Activated CD4-positive, alpha-beta memory T cell treated with anti-CD3 and anti-CD28 coated beads, Interleukin-2, amount 10 ng/mL, durations not matched to agents 7 days and 5 days (primary cell): Measurements from ENCODE around the gene IRF3. TPM values are rescaled to one million over a fixed set of nuclear protein-coding genes. Genes with fewer than 3 reads are reported as not detected.
A peak's percentile ranks its signal among the peaks of the same experiment; 100 is the strongest.

Experiments used
- CTCF ChIA-PET: fragments of 350-600 bp; sonication (Branson Sonifier 250); formaldehyde crosslinking; loops from one replicate; lab custom pipeline; 2021; ENCODE audit warnings: antibody characterized with exemption, inconsistent platforms; lab: Charles Lee
- POLR2A ChIA-PET: fragments of 350-600 bp; sonication (Branson Sonifier 250); formaldehyde crosslinking; loops from one replicate; lab custom pipeline; 2021; ENCODE audit warnings: antibody characterized with exemption; lab: Charles Lee
- DNase-seq: peaks from one replicate; pipeline ENCODE4 v3.0.0-alpha.2; 2020
- H3K27ac Mint-ChIP-seq: one replicate; pipeline ENCODE4 v1.8.0; 2021; ENCODE audit warnings: mild to moderate bottlenecking, mixed read lengths
- H3K27me3 Mint-ChIP-seq: one replicate; pipeline ENCODE4 v1.8.0; 2021; ENCODE audit warnings: mixed read lengths
- H3K36me3 Mint-ChIP-seq: one replicate; pipeline ENCODE4 v1.8.0; 2021; ENCODE audit warnings: low read depth, mixed read lengths
- H3K4me1 Mint-ChIP-seq: one replicate; pipeline ENCODE4 v1.8.0; 2021; ENCODE audit warnings: mixed read lengths
- H3K4me3 Mint-ChIP-seq: one replicate; pipeline ENCODE4 v1.8.0; 2021; ENCODE audit warnings: mild to moderate bottlenecking, mixed read lengths
- H3K9me3 Mint-ChIP-seq: one replicate; pipeline ENCODE4 v1.8.0; 2021; ENCODE audit warnings: mixed read lengths
- total RNA-seq, 2 experiments: library from RNA; stranded (reverse); gene quantifications; one replicate each; pipeline ENCODE4 v1.2.3, GENCODE V29; 2021

IRF3 gene
- total RNA-seq, 2 experiments from 2014 or later, result 163 to 174 TPM

DNA sequence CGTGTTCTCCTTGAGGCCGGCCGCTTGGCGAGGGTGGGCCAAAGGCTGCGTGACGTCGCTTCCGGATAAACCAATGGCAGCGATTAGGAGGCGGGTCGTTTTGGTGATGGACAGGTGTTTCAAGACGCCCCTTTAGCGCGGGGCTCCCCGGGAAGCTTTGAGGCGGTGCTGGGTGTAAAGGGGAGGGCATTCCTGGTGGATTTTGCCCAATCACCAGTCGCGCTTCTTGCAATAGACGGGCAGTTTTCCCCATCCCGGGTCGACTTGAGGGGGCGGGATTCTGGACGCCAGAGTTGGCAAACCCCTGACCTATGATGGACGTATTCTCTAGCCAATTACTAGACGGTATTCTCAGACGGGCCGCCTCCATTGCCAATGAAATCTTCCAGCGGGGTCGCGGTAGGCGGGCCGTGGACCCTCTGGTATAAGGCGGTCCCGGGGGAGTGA, 11.2 kb upstream of the IRF3 start:
- ChIA-PET POLR2A (interaction anchor here (0.7 to 5.5 kb wide), 21 partner anchors 12 to 225 kb away, joined by 3 to 73 read pairs (median 5); partner anchors contain the start of genes AP2A1, BCL2L12, FLT3LG and IRF3), CTCF (interaction anchor here (0.5 to 9.1 kb wide), 17 partner anchors 9 to 1024 kb away, joined by 3 to 90 read pairs (median 4); partner anchors contain the start of genes AP2A1, BCL2L12, FLT3LG and IRF3)
- DNase-seq, result peak; percentile 99
- peak overlapping the region; percentile 90 for H3K4me3 Mint-ChIP-seq
- no peaks in the 10 kb centered on the region for H3K27me3 Mint-ChIP-seq
- H3K27ac Mint-ChIP-seq, result peak overlapping the region; percentile 89
- H3K9me3 Mint-ChIP-seq, result no peaks in the 10 kb centered on the region
- peaks cover 17% of the 10 kb centered on the region for H3K36me3 Mint-ChIP-seq
- peaks cover 43% of the 10 kb centered on the region for H3K4me1 Mint-ChIP-seq

DNA sequence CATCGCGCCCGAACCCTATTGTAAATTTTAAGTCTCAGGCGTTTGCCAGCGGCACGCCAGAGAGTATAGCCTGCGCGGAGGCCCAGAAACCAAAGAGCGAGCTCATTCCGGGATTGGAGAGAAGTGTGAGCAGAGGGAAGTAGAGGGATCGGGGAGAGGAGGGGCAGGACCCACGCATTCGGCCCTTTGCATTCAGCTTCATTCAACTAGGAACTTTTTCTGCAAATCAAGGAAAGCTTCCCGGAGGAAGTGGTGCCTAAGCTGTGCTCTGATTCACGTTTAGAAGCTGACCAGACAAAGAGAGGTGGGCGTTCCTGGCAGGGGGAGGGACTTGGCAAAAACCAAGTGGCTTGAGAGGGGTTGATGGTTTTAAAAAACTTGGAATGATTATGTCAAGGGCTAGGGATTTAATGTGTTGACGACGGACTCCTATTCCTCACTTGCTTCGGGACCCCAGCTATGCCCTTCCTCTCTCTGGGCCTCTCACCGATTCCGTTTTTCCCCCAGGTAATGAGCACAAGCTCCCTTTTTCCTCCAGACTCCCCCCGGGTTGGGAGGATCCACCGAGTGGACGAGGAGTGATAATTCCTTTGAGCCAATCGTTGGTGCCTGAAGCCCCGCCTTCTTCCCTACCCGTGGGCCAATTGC, 10.6 kb upstream of the IRF3 start:
- H3K27me3 Mint-ChIP-seq, result no peaks in the 10 kb centered on the region
- no peak for DNase-seq
- peaks cover 16% of the 10 kb centered on the region for H3K36me3 Mint-ChIP-seq
- POLR2A ChIA-PET, result interaction anchor here (0.7 to 5.5 kb wide), 24 partner anchors 11 to 225 kb away, joined by 3 to 73 read pairs (median 5); partner anchors contain the start of genes AP2A1, BCL2L12, FLT3LG and FUZ
- peak overlapping the region; percentile 90 for H3K4me3 Mint-ChIP-seq
- no peaks in the 10 kb centered on the region for H3K9me3 Mint-ChIP-seq
- CTCF ChIA-PET, result interaction anchor here (0.5 to 9.1 kb wide), 22 partner anchors 9 to 1024 kb away, joined by 3 to 90 read pairs (median 4); partner anchors contain the start of genes BCL2L12, FLT3LG, IRF3 and LIN7B
- peak overlapping the region; percentile 89 for H3K27ac Mint-ChIP-seq
- H3K4me1 Mint-ChIP-seq, result peaks cover 43% of the 10 kb centered on the region

DNA sequence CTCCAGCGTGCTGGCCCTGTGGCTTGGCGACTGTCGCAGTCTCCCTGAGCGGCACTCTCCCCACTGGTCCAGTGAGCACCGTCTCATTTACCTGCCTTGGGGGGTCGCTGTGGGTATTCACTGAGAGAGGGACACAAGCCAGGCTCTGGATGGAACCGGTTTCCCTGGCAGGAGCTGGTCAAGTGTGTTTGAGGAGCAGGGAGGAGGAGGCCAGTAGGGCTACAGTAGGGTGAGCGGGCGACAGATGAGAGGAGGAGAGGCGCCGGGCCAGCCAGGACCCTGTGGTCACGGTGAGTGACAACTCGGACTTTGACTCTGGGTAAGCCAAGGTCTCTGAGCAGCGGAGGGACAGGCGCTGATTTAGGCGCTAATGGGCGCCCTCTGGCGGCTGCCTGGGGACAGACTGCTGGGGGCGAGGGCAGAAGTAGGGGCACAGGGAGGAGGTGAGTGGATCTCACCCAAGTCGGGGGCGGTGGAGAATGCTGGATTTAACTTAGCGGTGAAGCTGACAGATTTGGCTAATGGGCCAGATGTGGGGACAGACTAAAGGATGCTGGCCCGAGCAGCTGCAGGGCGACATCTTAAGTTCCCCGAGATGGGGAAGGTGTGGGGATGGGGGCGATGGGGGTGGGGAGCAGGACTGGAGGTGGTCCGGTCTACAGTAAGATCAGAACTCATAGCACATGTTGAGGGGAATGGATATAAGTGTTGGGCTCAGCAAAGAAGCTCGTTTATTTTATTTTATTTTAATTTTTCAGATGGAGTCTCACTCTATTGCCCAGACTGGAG, 6.7 kb upstream of the IRF3 start:
- H3K4me1 Mint-ChIP-seq, result peaks cover 22% of the 10 kb centered on the region
- peak; percentile 78 for DNase-seq
- H3K27ac Mint-ChIP-seq, result no peak overlapping the region
- peaks cover 22% of the 10 kb centered on the region for H3K36me3 Mint-ChIP-seq
- no peak overlapping the region for H3K4me3 Mint-ChIP-seq
- CTCF ChIA-PET, result interaction anchor here (0.5 to 9.1 kb wide), 22 partner anchors 8 to 220 kb away, joined by 3 to 90 read pairs (median 3); partner anchors contain the start of genes ADM5, NOSIP, PIH1D1 and RRAS
- no peaks in the 10 kb centered on the region for H3K9me3 Mint-ChIP-seq
- H3K27me3 Mint-ChIP-seq, result no peaks in the 10 kb centered on the region
- POLR2A ChIA-PET, result interaction anchor here (0.8 to 2.6 kb wide), 3 partner anchors 29 to 79 kb away, joined by 4 to 6 read pairs (median 5); no protein-coding TSS in a partner anchor

GRCh38 chr19:49669516-49669915, 3.9 kb upstream of the IRF3 start:
- CTCF ChIA-PET, result interaction anchor here (0.8 to 1.5 kb wide), 3 partner anchors 26 to 167 kb away, joined by 3 to 4 read pairs (median 3); no protein-coding TSS in a partner anchor
- no peak overlapping the region for H3K4me3 Mint-ChIP-seq

GRCh38 chr19:49667473-49667872, 1.8 kb upstream of the IRF3 start:
- Mint-ChIP-seq H3K27me3 (no peaks in the 10 kb centered on the region), H3K27ac (peak overlapping the region; percentile 68), H3K36me3 (peaks cover 43% of the 10 kb centered on the region), H3K9me3 (no peaks in the 10 kb centered on the region), H3K4me3 (peak overlapping the region; percentile 96), H3K4me1 (peaks cover 44% of the 10 kb centered on the region)
- POLR2A ChIA-PET, result interaction anchor here (6.1 to 7.5 kb wide), 2 partner anchors 10 to 25 kb away, joined by 73 to 91 read pairs; partner anchors contain the start of genes PRMT1, RRAS and SCAF1
- CTCF ChIA-PET, result interaction anchor here (1.0 kb wide), 1 partner anchor 9 kb away, joined by 4 read pairs; no protein-coding TSS in a partner anchor
- DNase-seq, result no peak

More at GRCh38 chr19:49669516-49669915, 3.9 kb upstream of the IRF3 start:
- Mint-ChIP-seq H3K36me3 (peaks cover 35% of the 10 kb centered on the region), H3K27ac (no peak overlapping the region), H3K27me3 (no peaks in the 10 kb centered on the region), H3K4me1 (peaks cover 32% of the 10 kb centered on the region), H3K9me3 (no peaks in the 10 kb centered on the region)
- POLR2A ChIA-PET, result interaction anchor here (1.3 kb wide), 1 partner anchor 23 kb away, joined by 3 read pairs; no protein-coding TSS in a partner anchor
- no peak for DNase-seq

DNA sequence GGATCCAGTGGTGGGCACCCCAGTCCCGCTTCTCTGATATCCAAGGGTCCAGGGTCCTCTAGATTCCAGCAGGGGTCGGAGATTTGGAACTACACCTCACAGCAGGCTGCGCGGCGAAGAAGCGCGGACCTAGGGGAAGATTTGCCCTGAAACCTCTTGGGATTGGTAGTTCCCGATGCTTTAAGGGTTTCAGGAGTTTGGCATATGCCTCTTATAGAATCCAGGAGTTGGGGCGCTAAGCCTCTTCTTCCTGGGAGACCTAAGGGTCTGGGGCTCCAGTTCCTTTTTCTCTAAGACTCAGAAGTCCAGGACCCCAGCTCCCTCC, 425 bp upstream of the IRF3 start:
- Mint-ChIP-seq H3K9me3 (no peaks in the 10 kb centered on the region), H3K27ac (peak overlapping the region; percentile 93), H3K36me3 (peaks cover 37% of the 10 kb centered on the region), H3K4me1 (peaks cover 38% of the 10 kb centered on the region), H3K27me3 (no peaks in the 10 kb centered on the region), H3K4me3 (peak overlapping the region; percentile 96)
- ChIA-PET CTCF (interaction anchor here (2.0 to 2.7 kb wide), 2 partner anchors 10 to 97 kb away, joined by 6 to 26 read pairs; partner anchors contain the start of gene PRMT1), POLR2A (interaction anchor here (1.1 to 7.5 kb wide), 8 partner anchors 9 to 178 kb away, joined by 3 to 91 read pairs (median 5); partner anchors contain the start of genes PRMT1, PRR12, RPL13A and RRAS)
- DNase-seq, result no peak

DNA sequence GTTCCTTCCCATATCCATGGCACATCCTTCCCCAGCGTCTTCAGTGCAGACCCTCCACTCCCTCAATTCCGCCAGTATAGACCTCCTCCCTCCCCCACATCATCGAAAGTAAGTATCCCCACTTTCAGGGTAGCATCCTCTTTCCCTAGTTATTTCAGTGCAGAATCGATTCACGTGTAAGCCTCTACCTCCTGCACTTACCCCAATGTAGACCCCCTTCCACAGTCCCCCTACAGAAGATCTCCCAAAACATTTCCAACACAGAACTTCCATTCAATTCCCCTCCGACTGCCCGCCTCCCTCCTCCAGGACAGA, 664 bp downstream of the IRF3 start:
- Mint-ChIP-seq H3K27me3 (no peaks in the 10 kb centered on the region), H3K27ac (peak overlapping the region; percentile 93), H3K4me3 (peak overlapping the region; percentile 96), H3K9me3 (no peaks in the 10 kb centered on the region), H3K4me1 (peaks cover 38% of the 10 kb centered on the region), H3K36me3 (peaks cover 44% of the 10 kb centered on the region)
- no peak for DNase-seq
- ChIA-PET CTCF (interaction anchor here (0.6 to 2.7 kb wide), 7 partner anchors 8 to 162 kb away, joined by 3 to 26 read pairs (median 6); partner anchors contain the start of genes PRMT1 and RRAS), POLR2A (interaction anchor here (0.6 to 7.5 kb wide), 17 partner anchors 8 to 273 kb away, joined by 3 to 91 read pairs (median 5); partner anchors contain the start of genes AKT1S1, NOSIP, PRMT1 and PRR12)

DNA sequence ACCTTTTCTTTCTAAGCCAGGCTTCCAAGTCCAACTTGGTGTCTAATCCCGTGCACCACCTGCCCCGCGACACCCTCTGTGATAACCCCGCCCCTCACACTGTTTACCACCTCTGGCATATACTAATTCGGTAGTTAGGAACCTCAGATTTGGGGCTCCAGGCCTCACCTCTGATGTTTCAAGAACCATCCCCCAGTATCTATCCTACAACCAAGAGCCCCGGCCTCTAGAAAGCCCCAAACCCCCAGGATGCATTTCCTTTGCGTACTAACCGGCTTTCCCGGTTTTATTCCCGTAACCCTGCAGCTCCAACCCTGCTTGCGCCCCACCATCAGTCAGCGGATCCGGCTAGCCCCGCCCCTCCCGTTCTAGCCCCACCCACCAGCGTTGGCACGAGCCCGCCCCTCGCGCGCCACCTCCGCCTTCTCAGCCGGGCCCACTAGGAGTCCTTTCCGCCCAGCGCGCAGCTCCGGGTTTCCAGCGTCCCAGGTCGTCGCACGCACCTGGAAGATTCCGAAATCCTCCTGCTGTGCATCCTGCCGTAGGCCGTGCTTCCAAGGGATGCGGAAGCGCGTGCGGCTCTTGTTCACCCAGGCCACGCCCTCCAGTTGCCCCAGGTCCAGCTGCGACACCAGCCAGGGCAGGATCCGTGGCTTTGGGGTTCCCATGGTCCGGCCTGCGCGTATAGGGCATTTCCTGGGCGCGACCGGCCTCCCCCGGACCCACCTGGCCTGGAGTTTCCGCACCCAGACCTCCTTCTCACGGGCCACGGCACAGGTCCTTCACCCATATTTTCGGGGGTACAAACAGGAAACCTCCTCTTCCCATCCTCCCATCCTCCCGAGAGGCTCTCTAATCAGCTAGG, 1.3 kb downstream of the IRF3 start:
- Mint-ChIP-seq H3K27me3 (no peaks in the 10 kb centered on the region), H3K36me3 (peaks cover 44% of the 10 kb centered on the region), H3K9me3 (no peaks in the 10 kb centered on the region), H3K4me1 (peaks cover 35% of the 10 kb centered on the region), H3K4me3 (peak overlapping the region; percentile 96), H3K27ac (peak overlapping the region; percentile 93)
- ChIA-PET POLR2A (interaction anchor here (0.6 to 7.5 kb wide), 20 partner anchors 7 to 272 kb away, joined by 3 to 91 read pairs (median 4); partner anchors contain the start of genes AKT1S1, NOSIP, PRMT1 and PRRG2), CTCF (interaction anchor here (0.6 to 2.7 kb wide), 10 partner anchors 8 to 161 kb away, joined by 3 to 26 read pairs (median 4); partner anchors contain the start of genes PRMT1 and RRAS)
- peak; percentile 93 for DNase-seq

GRCh38 chr19:49663224-49663623, 2.4 kb downstream of the IRF3 start:
- Mint-ChIP-seq H3K9me3 (no peaks in the 10 kb centered on the region), H3K27ac (peak overlapping the region; percentile 93), H3K4me1 (peaks cover 35% of the 10 kb centered on the region), H3K36me3 (peaks cover 44% of the 10 kb centered on the region), H3K4me3 (peak overlapping the region; percentile 96), H3K27me3 (no peaks in the 10 kb centered on the region)
- no peak for DNase-seq
- CTCF ChIA-PET, result interaction anchor here (0.9 to 2.7 kb wide), 5 partner anchors 8 to 54 kb away, joined by 3 to 26 read pairs (median 5); partner anchors contain the start of gene PRMT1
- POLR2A ChIA-PET, result interaction anchor here (0.6 to 7.5 kb wide), 10 partner anchors 8 to 167 kb away, joined by 3 to 91 read pairs (median 4); partner anchors contain the start of genes PRMT1, RPS11, RRAS and SCAF1

DNA sequence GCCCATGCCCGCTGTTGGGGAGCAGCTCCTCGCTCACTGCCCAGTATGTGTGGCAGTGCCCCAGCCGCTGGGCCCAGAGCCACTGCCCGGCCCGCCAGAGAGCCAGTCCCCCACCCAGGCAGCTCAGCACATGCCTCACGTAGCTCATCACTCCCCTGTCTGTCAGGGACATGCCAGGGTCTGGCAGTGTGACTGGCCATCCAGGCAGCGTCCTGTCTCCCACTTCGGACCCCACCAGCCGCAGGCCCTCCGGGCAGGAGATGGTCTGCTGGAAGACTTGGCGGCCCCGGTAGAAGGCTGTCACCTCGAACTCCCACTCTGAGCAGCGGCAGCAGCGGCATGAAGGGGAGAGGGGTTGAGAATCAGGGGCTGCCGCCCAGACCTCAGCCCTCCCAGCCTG, 3.6 kb downstream of the IRF3 start:
- H3K4me3 Mint-ChIP-seq, result no peak overlapping the region
- no peak for DNase-seq
- ChIA-PET CTCF (no interaction called here), POLR2A (interaction anchor here (0.6 to 7.5 kb wide), 4 partner anchors 15 to 82 kb away, joined by 3 to 73 read pairs (median 7); partner anchors contain the start of genes NOSIP and PRMT1)
- H3K27ac Mint-ChIP-seq, result no peak overlapping the region
- peaks cover 29% of the 10 kb centered on the region for H3K4me1 Mint-ChIP-seq
- peaks cover 47% of the 10 kb centered on the region for H3K36me3 Mint-ChIP-seq
- no peaks in the 10 kb centered on the region for H3K9me3 Mint-ChIP-seq
- no peaks in the 10 kb centered on the region for H3K27me3 Mint-ChIP-seq

- Mint-ChIP-seq H3K4me1 (peaks cover 19% of the 10 kb centered on the region), H3K27me3 (no peaks in the 10 kb centered on the region), H3K9me3 (no peaks in the 10 kb centered on the region), H3K27ac (no peak overlapping the region), H3K36me3 (peaks cover 55% of the 10 kb centered on the region), H3K4me3 (no peak overlapping the region)
- POLR2A ChIA-PET, result interaction anchor here (1.0 to 2.5 kb wide), 4 partner anchors 12 to 18 kb away, joined by 3 to 11 read pairs (median 4); partner anchors contain the start of gene SCAF1
- CTCF ChIA-PET, result no interaction called here
- DNase-seq, result no peak
Observed at GRCh38 chr19:49660338-49660961, 5.2 kb downstream of the IRF3 start.
